Transverse colon (tissue), 3 donors: Measurements from ENCODE around the gene STON2.

ENCODE experiments used
- CTCF ChIP-seq, 5 experiments: fragments of 200-600 bp in 3 of 5; fragments of 450-650 bp in 2 of 5; sonication (generic) in 3 of 5; IDR thresholded peaks; 1 replicate in 2 of 5; 2 replicates in 3 of 5; pipeline ENCODE4 v1.5.1; 2016 to 2017; ENCODE audit warnings: antibody characterized with exemption in 5 of 5, inconsistent platforms in 3 of 5, mild to moderate bottlenecking in 2 of 5, moderate library complexity in 1 of 5
- EP300 ChIP-seq: sonication (generic); formaldehyde crosslinking; IDR thresholded peaks from one replicate; pipeline ENCODE4 v1.6.1; 2017; ENCODE audit warnings: antibody characterized with exemption, low read depth
- POLR2A ChIP-seq: fragments of 450-650 bp; IDR thresholded peaks from one replicate; pipeline ENCODE4 v1.6.1; 2016; ENCODE audit warnings: antibody characterized with exemption, mild to moderate bottlenecking, moderate library complexity

- TF ChIP-seq CTCF (IDR thresholded peaks at IDR 0.05): no peak
- TF ChIP-seq POLR2A: no peak
- TF ChIP-seq EP300: no peak
Measured at GRCh38 chr14:81344481-81345160, 55.5 kb downstream of the STON2 start.
